ENCODE data around the gene RAB40C.
A peak's percentile ranks its signal among the peaks of the same experiment; 100 is the strongest.

GRCh38 chr16:661184-661821 is 71.4 kb downstream of the RAB40C start:
- TF ChIP-seq SIN3A (IDR thresholded peaks at IDR 0.05; ENCODE audit: borderline replicate concordance, insufficient read depth, low read depth, low read length), result no peak
- TF ChIP-seq CTCF (IDR thresholded peaks at IDR 0.05), result peak; percentile 31; the same call in 1 of the 2 replicates
